ENCODE measurements around the gene ERAL1. TPM values are rescaled to one million over a fixed set of nuclear protein-coding genes. Genes with fewer than 3 reads are reported as not detected.
"Not testable (repeated sequence)": the region's sequence is repeated elsewhere in the genome, so short reads cannot be mapped to it uniquely, and the experiment has no call there.

Gene ERAL1
- total RNA-seq, 1 donor from 2014 or later: 47.8 TPM

- intact Hi-C loops (cut with micrococcal nuclease): no loop called here
Measured at GRCh38 chr17:28878158-28878910, 23.5 kb downstream of the ERAL1 start.

- intact Hi-C loops (cut with micrococcal nuclease): no loop called here
Measured at GRCh38 chr17:28878981-28879380, 24.2 kb downstream of the ERAL1 start.

- intact Hi-C loops (cut with micrococcal nuclease): no loop called here
Measured at GRCh38 chr17:28879886-28880571, 25.2 kb downstream of the ERAL1 start.

GRCh38 chr17:28880572-28880945 lies 25.7 kb downstream of the ERAL1 start:
- intact Hi-C loops (cut with micrococcal nuclease): no loop called here

- intact Hi-C loops (cut with micrococcal nuclease): no loop called here
Measured at GRCh38 chr17:28881533-28882056, 26.8 kb downstream of the ERAL1 start.

GRCh38 chr17:28882154-28882895 lies 27.5 kb downstream of the ERAL1 start:
- intact Hi-C loops (cut with micrococcal nuclease): no loop called here

GRCh38 chr17:28883967-28884702 lies 29.3 kb downstream of the ERAL1 start:
- intact Hi-C loops (cut with micrococcal nuclease): no loop called here

GRCh38 chr17:28885363-28885762 lies 30.5 kb downstream of the ERAL1 start:
- intact Hi-C loops (cut with micrococcal nuclease): no loop called here

GRCh38 chr17:28885951-28886350 lies 31.1 kb downstream of the ERAL1 start:
- intact Hi-C loops (cut with micrococcal nuclease): no loop called here

- intact Hi-C loops (cut with micrococcal nuclease): no loop called here
Measured at GRCh38 chr17:28887871-28888471, 33.2 kb downstream of the ERAL1 start.

- intact Hi-C loops (cut with micrococcal nuclease): no loop called here
Measured at GRCh38 chr17:28888832-28889231, 34.0 kb downstream of the ERAL1 start.

- intact Hi-C loops (cut with micrococcal nuclease): no loop called here
Measured at GRCh38 chr17:28889996-28890395, 35.2 kb downstream of the ERAL1 start.

- intact Hi-C loops (cut with micrococcal nuclease): no loop called here
Measured at GRCh38 chr17:28891201-28891600, 36.4 kb downstream of the ERAL1 start.

GRCh38 chr17:28892024-28892423 lies 37.2 kb downstream of the ERAL1 start:
- intact Hi-C loops (cut with micrococcal nuclease): no loop called here

GRCh38 chr17:28893248-28894183 lies 38.7 kb downstream of the ERAL1 start:
- intact Hi-C loops (cut with micrococcal nuclease): not testable (repeated sequence)

GRCh38 chr17:28895794-28896447 lies 41.1 kb downstream of the ERAL1 start:
- intact Hi-C loops (cut with micrococcal nuclease): no loop called here

GRCh38 chr17:28896491-28896883 lies 41.7 kb downstream of the ERAL1 start:
- intact Hi-C loops (cut with micrococcal nuclease): no loop called here

- intact Hi-C loops (cut with micrococcal nuclease): no loop called here
Measured at GRCh38 chr17:28896884-28897768, 42.3 kb downstream of the ERAL1 start, which contains the start of gene FLOT2. Gene FLOT2 (minus strand): TSS chr17:28897733. CDS start chr17:28897574, 159 bp downstream.
